Activated CD4-positive, alpha-beta T cell treated with anti-CD3 and anti-CD28 coated beads, Interleukin-2, amount 50 U/mL, for 1 hour (primary cell): Measurements from ENCODE around the gene MTUS2.
"Not testable (repeated sequence)": the region's sequence is repeated elsewhere in the genome, so short reads cannot be mapped to it uniquely, and the experiment has no call there.

ENCODE experiments used
- DNase-seq: peaks from one replicate; pipeline ENCODE4 v3.0.0-alpha.2; 2020

MTUS2 gene

DNA sequence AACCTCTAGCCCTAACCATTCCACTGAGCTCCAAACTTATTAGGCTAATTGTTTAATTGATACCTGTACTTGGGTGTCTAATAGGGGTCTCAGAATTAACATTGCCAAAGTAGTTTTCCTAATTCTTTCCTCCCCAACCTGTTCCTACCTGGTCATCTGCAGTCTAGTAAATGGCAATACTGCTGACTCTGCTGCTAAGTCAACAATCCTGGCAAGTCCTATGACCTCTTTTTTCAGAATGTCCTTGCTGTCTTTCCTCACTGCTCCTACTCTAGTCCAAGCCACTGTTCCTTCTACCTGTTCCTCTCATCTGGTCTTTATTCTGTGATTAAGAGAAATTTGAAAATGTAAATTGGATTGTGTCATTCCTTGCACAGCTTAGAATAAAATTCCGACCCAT lies 143.9 kb downstream of the MTUS2 start:
- DNase-seq, result no peak

DNA sequence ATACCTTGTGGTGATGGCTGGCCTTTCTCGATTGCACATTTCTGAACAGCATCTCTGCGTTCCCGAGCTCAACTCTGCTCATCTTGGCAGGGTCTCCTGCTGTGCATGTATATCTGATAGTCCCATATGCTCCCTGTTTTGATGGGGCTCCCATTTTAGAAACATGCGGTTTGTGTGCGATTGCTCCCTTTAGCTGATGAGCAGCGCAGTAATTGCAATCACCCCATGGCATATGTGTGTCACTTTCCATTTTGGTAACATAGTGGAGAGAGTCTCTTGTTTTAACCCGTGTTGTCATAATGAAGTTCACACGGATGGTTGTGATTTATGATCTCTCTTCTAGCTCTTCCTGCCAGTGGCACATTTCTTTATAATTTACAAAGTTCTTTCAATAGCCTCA lies 144.7 kb downstream of the MTUS2 start:
- DNase-seq, result no peak

DNA sequence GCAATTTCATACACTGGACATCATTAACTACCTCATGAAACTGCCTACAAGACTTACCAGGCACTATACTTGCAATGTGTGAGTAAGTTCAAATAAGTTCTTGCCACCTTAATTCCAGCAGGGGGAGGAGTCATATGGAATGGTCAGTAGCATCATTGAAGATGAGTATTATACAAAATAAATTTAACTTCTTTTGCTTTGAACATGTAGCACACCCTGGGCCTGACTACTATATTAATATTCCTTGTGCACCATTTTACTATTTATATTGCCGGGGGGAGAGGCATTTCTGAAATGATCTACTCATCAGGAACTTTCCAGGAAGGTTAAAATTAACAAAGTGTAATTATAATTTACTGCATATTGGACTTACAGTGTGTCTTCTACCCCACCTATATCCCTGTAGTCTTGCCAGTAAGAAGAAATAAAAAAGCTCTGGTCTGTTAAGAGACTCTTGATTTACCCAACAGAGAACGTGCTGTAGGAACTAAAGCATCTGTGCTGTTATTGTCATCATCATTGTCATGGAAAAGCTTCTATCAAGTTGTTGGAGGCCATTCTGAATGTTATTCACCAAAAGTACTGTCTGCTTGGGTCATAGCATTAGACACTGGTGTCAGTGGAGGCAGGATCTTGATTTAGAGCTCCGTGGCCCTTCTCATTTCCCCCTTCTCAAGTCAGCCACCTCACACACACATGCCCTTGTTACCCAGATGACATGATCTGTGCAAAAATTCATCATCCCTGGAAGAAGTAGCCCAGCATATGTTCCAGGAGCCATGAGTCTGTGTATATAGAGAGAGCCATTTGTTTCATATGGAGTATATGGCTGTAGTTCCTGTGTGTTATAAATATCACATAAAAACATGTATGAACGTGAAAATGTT lies 147.1 kb downstream of the MTUS2 start:
- DNase-seq, result no peak

DNA sequence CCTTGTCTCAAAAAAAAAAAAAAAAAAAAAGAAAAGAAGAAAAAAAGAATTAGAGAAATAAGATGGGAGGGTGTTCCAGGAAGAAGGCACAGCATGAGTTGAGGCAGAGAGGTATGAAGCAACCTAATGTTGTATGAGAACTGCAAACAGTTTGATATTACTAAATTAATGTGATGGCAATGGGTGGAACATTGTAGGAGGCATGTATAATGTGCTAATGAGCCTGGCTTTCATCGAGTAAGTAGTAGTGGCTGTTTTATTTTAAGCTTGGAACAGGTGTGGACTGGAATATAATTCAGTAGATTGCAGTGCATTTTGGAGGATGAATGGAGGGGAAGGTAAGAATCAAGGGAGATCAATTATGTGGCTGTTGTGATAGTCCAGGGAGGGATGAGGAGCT lies 156.1 kb downstream of the MTUS2 start:
- DNase-seq, result no peak

DNA sequence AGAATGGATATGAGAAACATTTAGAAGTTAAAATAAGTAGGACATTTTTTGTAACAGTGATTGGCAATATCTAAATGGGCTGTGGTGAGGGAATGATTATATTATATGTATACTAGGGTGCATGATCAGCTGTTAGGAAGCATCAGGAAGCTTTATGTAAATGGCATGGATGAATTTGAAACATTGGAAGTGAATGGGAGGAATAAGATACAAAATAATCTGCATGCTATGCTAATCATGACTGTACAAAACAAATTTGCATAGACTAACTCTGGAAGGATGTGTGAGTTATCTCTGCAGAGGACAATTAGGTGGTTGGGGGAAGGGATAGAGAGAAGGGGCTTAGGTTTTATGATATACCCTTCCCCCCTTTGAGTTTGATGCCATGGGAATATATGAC lies 156.5 kb downstream of the MTUS2 start:
- no peak for DNase-seq

DNA sequence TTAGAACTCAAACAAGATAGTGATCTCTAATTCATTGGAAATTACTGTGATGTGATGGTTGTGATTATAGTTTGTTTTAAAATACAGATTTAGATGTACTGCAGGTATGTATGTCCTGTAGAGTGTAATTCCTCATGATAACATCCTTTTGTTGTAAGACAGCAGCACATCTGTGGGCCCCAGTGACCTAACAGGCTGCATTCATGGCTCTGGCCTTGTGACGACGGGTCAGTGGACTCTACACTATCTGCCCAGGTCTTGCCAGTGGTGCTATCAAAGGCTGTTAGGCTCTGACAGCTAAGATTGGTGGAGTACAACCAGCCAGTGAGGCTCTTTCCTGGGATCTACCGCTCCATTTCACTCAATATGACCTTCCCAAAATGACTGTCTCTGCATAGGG lies 158.4 kb downstream of the MTUS2 start:
- DNase-seq, result no peak

DNA sequence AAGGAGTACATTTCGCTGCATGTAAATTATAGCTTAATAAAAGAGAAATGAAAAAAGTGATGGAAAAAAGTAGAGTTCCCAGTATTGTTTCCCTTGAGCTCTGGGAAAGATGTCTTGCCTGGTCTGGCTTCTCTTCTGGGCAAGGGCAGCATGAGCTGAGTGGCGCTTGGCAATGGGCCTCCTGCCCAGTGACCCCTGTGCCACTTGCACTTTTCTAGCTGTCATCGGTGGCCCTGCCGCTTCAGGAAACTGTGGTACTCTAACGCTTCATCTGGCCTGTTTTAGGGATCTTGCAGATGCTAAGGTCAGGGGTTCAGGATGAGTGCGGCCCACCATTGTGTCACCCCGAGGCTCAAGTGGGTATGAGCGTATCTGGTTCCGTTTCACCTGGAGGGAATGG lies 161.4 kb downstream of the MTUS2 start:
- no peak for DNase-seq

DNA sequence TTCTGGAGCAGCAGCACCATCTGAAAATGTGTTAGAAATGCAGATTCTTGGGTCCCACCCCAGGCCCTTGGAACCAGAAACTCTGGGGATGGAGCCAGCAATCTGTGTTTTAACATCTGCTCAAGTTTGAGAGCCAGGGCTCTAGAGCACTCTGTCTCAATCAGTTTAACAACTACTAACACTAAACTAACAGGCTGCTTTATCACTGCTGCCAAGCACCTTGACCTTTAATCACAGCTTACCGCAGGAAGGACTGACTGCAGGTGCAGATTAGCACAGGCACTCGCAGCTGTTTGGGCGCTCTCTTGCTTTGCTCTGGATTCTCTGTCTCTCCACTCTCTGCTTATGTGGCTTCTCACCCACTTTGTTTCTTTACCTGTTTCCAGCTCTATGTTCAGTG lies 163.5 kb downstream of the MTUS2 start:
- no peak for DNase-seq

DNA sequence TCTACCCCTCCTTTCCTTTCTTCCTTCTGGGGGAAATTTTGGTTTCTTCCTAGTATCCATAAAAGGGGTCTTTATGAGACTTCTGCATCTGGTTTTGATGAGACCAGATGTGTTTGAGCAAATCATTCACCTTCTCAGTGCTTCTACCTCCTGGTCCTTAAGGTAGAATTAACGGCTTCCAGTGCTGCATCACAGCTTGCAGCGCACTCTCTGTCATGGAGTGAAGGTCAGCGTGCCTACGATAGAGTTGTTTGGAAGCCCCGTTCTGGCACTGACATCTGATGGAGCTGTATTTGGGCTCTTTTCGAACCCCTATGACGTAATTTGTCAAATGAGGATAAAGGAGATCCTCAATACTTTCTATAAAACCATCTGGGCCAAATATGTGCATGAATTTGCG lies 164.2 kb downstream of the MTUS2 start:
- DNase-seq, result no peak

DNA sequence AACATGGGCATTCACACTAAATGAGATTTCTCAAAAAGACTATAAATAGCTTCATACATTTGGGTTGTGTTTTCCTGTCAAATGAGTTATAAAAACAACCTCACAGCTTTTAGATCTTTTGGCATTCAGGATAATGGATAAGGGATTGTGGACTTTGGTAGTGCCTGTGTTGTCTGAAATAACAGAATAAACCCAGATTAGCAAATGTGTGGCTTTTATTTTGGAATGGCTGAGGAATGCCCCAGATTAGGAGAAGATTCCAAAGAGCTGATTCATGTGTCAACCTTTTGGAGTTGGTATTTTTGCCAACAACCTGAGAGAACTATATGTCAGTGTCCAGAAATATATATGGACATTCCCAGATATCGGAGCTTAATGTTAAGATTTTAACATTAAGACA lies 164.7 kb downstream of the MTUS2 start:
- no peak for DNase-seq

DNA sequence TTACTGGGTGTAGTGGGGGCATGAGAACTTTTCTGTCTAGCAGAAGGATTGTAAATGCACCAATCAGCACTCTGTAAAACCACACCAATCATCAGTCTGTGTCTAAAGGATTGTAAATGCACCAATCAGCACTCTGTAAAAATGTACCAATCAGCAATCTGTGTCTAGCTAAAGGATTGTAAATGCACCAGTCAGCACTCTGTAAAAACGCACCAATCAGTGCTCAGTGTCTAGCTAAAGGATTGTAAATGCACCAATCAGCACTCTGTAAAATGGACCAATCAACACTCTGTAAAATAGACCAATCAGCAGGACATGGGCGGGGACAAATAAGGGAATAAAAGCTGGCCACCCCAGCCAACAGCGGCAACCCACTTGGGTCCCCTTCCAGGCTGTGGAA lies 170.2 kb downstream of the MTUS2 start:
- DNase-seq, result not testable (repeated sequence)

DNA sequence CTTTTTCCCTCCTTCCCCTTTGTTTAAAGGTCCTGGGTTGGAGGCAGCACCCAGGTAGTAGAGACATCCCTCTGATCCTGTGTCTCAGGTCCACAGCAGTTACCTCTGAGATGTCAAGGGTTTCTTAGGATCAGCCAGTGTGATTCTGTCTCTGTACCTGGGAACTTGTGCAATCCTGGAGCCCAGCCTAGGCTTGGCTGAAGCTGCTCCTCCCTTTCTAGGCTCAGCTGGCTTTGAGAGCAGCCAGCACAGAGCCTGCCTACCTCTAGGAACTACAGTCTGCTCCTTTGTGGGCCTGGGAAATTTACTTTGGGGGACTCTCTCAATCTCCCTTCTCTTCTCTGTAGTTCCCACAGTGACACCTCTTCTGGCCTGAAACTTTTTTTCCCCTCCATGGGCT lies 171.6 kb downstream of the MTUS2 start:
- DNase-seq, result no peak

DNA sequence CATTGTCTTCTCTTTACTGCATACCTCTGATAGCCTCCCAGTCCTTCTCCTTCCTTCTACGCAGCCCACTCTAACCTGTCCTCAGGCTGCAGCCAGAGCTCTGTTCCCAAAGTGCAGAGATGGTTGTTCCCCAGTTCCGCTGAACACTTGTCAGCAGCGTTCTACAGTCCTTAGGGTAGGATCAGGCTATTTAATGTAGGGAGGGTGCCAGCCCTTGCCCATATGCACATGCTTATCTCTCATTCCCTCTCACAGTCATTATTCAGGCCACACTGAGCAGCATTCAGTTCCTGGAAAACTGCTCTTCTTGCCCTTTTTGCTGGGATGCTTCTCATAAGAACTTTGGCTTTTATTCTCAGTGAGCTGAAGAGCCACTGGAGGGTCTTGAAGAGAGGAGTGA lies 180.7 kb downstream of the MTUS2 start:
- no peak for DNase-seq

DNA sequence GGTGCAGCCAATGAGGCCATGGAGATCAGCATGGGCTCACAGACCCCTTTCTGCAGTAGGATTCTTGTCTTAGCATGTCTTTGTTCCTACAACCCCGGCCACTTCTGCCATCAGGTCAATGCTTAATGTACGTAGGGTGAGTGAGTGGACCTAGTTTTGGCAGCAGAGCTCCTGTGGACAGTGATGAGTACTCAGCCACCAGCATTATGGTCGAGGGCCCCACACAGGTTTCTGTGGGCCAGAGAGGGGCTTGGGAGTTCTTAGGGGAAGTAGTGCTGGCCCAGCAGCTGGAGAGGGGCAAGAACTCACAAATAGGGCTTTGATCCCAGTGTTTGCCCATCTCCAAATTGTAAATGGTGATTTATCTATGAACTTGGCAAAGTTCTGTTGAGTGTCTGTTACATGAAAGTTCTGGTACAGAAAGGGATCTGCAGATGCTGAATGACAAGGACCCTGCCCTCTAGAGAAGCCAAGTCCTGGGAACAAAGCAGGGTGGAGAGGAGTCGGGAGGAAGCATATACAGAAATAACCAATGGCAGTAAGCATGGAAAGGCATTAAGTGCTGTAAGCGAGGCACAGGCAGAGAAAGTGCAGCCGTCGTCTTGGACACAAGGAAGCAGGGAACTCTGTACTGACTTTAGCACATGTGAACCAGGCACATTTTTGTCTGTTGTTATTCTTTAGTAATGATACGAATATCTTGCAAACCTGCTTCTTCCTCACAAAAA lies 185.1 kb downstream of the MTUS2 start:
- no peak for DNase-seq

DNA sequence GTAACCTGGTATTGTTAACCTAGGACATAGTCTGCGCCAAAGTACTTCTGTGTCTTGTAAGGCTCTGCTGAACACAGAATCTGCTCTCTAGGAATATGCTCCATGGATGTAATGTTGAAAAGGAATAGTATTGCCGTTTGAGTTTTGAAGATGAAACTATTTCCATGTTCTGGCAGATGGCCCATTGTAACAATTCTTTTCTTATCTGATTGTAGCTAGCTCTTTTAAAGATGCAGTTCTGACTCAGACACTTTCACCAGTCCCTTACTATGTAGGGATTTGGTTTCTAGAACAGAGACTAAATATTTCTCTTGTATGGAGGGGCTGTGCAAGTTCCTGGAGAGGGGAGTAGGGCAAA lies 185.6 kb downstream of the MTUS2 start:
- no peak for DNase-seq

DNA sequence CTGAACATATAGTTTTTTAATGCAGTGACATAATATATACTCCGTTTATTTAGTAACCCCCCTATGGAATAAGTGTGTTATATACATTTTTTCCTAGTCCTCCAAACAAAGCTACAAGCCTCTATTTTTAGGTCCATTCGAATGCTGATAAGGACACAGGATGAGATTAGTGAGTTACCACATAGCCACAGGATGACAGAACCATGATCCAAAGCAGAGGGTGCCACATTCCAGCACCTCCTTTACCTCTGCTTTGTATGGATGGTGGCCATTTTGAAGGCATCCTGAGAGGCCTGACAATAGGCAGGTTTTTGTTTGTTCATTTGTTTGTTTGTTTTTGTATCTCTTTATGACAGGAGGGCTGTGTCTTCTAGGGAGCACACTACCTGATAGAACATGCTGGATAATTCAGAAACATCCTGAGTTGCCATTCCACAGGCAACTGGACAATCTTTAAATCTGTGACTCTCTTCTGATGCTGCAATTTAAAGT lies 186.3 kb downstream of the MTUS2 start:
- no peak for DNase-seq

DNA sequence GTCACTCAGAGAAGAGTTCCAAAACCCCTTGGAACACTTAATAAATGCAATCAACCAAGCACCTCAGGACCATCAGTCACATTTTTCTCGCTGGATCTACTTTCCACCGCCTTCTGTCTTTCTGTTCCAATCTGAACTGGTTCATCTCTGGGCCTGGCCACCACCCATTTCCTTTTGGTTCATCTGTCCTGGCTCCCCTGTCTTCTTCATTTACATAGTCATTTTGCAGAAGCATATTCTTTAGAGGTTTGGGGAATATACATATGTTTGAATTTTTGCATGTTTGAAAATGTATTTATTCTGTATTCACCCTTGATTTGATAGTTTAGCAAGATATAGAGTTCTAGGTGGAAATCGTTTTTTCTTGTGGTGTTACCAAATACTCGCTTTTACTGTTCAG lies 188.2 kb downstream of the MTUS2 start:
- no peak for DNase-seq

DNA sequence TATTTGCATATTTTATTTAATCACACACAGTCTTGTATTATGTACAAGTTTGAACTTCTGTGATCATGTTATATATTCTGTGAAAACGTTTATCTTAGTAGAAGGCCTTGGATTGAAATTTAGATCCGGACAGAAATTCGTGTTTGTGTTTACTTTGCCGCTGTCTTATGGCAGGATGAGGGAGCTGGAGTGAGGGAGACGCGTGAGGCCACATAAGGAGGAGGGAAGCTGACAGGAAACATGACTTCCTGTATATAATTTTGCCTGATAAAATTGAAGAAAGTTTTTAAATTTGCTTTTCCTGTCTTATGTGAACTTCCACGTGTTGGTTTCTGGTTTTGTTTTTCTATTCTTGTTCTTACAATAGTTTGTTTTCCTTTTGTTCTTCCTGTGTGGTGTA lies 200.2 kb downstream of the MTUS2 start:
- no peak for DNase-seq

DNA sequence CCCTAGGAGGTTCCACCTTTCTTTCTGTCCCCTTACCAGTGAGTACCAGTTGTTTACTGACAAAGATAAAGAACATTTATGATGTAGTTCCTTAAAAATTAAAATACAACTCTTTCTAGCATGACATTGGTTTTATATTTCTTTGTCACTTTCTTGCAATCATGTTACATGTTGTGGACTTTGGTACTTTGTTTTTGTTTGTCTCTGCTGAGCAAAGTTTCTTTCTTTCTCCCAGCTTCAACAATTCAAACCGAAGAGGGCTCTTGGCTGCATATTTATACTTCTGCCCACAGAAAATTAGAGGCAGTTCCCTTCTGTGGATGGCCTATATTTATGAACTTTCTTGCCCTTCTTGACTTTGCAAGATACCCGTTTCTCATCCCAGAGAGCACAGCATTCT lies 201.2 kb downstream of the MTUS2 start:
- no peak for DNase-seq

DNA sequence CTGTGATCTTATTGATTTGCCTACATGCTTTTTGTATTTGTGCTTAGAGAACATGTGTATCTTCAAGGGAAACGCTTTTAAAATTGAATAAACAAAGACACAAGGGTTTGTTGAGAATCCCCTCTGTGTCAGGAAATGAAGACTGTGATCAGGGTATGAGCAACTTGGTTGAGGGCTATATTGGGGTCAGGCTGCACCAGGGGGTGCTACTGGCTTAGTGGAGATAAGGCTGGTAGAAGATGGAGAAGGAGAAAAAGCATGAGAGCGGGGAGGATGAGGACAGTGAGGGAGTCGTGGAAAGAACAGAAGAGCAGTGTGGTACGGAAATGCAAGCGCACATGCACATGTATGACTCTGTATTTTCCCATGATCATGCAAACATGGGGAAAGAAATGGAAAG lies 201.6 kb downstream of the MTUS2 start:
- no peak for DNase-seq

DNA sequence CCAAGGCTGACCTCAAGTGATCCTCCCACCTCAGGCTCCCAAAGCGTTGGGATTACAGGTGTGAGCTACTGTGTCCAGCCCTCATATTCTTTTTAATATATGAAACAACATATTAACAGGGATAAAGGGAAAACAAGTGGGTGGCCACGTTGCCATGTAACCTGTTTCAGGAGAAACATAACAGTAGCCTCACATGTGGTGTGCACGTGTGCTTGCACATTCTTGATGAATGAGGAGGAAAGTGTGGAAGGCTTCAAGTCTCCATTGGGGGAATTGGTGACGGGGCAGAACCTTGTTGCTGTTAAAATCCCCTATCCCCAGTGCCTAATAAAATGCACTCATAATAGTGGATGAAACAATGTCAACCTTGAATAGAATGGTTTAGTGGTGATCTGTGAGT lies 202.3 kb downstream of the MTUS2 start:
- DNase-seq, result no peak

DNA sequence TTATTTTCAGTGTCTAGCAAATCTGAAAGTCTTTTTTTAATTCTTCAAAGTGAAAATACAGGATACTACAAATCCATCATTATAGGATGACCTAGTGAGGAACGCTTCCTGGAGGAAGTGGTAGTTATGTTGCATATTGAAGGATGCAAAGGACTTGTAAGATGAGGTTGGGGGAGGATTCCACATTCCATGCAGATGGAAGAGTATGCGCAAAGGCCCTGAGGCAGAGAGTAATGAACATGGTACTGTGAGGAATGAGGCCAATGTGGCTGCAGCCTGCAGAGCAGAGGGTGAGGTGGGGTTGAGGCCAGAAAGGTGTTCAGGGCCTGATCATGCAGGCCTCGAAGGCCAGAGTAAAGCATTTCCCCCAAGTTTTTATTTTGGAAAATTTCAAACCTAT lies 202.8 kb downstream of the MTUS2 start:
- no peak for DNase-seq

DNA sequence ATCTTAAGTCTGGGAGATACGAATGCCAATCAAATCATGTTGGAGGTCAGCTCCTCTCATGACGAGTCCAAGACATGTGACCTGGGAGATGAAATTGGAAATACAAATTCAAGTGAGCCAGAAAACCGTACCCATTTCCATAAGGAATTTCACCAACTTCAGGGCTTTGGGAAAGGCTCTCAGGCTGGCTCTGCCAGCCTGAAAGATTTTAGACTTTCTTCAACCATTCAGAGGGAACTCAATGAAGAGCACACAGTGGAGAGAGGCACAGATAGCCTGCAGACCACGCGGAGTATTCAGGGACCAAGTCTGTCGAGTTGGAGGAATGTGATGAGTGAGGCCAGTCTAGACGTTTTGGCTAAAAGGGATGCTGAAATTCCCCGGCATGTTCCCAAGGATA lies 204.6 kb downstream of the MTUS2 start:
- no peak for DNase-seq

DNA sequence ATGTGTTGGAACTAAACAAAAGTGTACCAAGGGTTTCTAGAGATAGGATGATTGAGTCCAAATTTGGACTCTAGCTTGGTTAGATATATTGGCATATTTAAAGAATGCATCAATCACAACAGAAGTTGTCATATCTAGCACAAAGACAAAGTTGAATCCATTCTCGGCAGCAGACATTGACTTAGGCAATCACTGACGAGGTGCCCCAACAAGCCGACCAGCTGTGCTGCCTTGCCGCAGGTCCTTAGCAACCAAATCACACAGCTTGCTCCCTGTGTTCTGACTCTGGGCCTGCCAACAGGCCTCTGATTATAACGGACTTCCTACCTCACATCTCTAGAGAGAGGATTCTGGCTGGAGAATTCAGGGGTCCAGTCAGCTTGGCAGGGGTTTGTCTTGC lies 208.7 kb downstream of the MTUS2 start:
- DNase-seq, result no peak

DNA sequence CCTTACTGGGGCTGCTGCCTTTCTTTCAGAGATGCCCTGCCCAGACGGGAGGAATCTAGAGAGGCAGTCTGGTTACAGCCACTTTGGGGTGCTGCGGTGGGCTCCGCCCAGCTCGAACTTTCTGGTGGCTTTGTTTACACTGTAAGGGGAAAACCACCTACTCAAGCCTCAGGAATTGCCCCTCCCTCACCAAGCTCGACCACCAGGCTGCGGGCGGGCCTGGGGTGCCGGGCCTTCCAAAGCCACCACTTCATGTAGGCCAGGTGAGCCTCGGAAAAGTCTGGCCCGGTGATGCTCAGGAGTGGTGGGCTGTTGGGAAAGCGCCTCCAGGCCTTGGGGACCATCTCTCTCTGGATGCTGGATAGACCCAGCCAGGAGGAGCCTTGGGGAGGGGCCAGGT lies 218.6 kb downstream of the MTUS2 start:
- no peak for DNase-seq
